ENCODE data around the gene PDSS2.
"Not testable (repeated sequence)": the region's sequence is repeated elsewhere in the genome, so short reads cannot be mapped to it uniquely, and the experiment has no call there.

PDSS2 gene

GRCh38 chr6:107459283-107460082, at the start of gene PDSS2:
TSS of gene PDSS2 (minus strand) at chr6:107459564. CDS start at chr6:107459285, 279 bp downstream.
- DNase-seq = peak; percentile 98

GRCh38 chr6:107506145-107506544, 46.8 kb upstream of the PDSS2 start:
- DNase-seq = no peak

GRCh38 chr6:107504270-107505026, 45.1 kb upstream of the PDSS2 start:
- DNase-seq = no peak

GRCh38 chr6:107496892-107497684, 37.7 kb upstream of the PDSS2 start:
- no peak for DNase-seq

- no peak for DNase-seq
Observed at GRCh38 chr6:107495971-107496370, 36.6 kb upstream of the PDSS2 start.

- DNase-seq = no peak
Observed at GRCh38 chr6:107495196-107495643, 35.9 kb upstream of the PDSS2 start.

- DNase-seq = peak; percentile 74 to 76
Observed at GRCh38 chr6:107493158-107494057, 34.0 kb upstream of the PDSS2 start.

- DNase-seq = no peak
Observed at GRCh38 chr6:107491760-107492660, 32.6 kb upstream of the PDSS2 start.

- DNase-seq = peak in 1 of 2 experiments; percentile 54
Observed at GRCh38 chr6:107491138-107491609, 31.8 kb upstream of the PDSS2 start.

- no peak for DNase-seq
Observed at GRCh38 chr6:107490566-107491137, 31.3 kb upstream of the PDSS2 start.

- peak; percentile 66 to 81 for DNase-seq
Observed at GRCh38 chr6:107489636-107490565, 30.5 kb upstream of the PDSS2 start, which contains the start of gene SOBP. TSS of gene SOBP (plus strand) at chr6:107490117. CDS start at chr6:107490617, 500 bp downstream.

GRCh38 chr6:107488875-107489635, 29.7 kb upstream of the PDSS2 start:
- DNase-seq = peak; percentile 46 to 49

GRCh38 chr6:107488174-107488874, 29.0 kb upstream of the PDSS2 start:
- DNase-seq = no peak

- no peak for DNase-seq
Observed at GRCh38 chr6:107485157-107485556, 25.8 kb upstream of the PDSS2 start.

- DNase-seq = no peak
Observed at GRCh38 chr6:107479089-107479690, 19.8 kb upstream of the PDSS2 start.

- not testable (repeated sequence) for DNase-seq
Observed at GRCh38 chr6:107475826-107476225, 16.5 kb upstream of the PDSS2 start.

GRCh38 chr6:107475360-107475759, 16.0 kb upstream of the PDSS2 start:
- not testable (repeated sequence) for DNase-seq

All from SHP77 (cell line).